Spinal cord (tissue), 10 donors: ENCODE measurements around the gene MB. TPM values are rescaled to one million over a fixed set of nuclear protein-coding genes. Genes with fewer than 3 reads are reported as not detected.

ENCODE experiments used
- DNase-seq, 6 donors: peaks; one replicate each; pipeline versions ENCODE4 v3.0.0 to v3.0.0-alpha.2; 2013 to 2015; ENCODE audit warnings: low spot score in 6 of 6, low read depth in 4 of 6
- H3K27ac ChIP-seq: one replicate; pipeline ENCODE4 v1.5.1; 2013; ENCODE audit warnings: low read depth, low read length, control low read depth
- H3K27me3 ChIP-seq: one replicate; pipeline ENCODE4 v1.6.1; 2013; ENCODE audit warnings: low read length; ENCODE audit not compliant: control insufficient read depth, insufficient read depth
- H3K36me3 ChIP-seq: one replicate; pipeline ENCODE4 v1.6.1; 2013; ENCODE audit warnings: low read length; ENCODE audit not compliant: control insufficient read depth, insufficient read depth
- H3K4me1 ChIP-seq: one replicate; pipeline ENCODE4 v1.6.1; 2013; ENCODE audit warnings: low read length; ENCODE audit not compliant: control insufficient read depth, insufficient read depth
- H3K4me3 ChIP-seq: one replicate; pipeline ENCODE4 v1.5.1; 2013; ENCODE audit warnings: low read depth, low read length, control low read depth
- H3K9me3 ChIP-seq: one replicate; pipeline ENCODE4 v1.6.1; 2013; ENCODE audit warnings: low read length; ENCODE audit not compliant: control insufficient read depth, insufficient read depth
- WGBS: methylation state at CpG from one replicate; pipeline ENCODE4 v1.1.5; 2013; ENCODE audit warnings: missing lambda C conversion rate; ENCODE audit not compliant: insufficient coverage; 5-methylcytosine and 5-hydroxymethylcytosine counted together
- polyA plus RNA-seq, 2 donors: library from polyadenylated mRNA; unstranded; fragments of 120-200 nt; gene quantifications; one replicate each; pipeline ENCODE4 v1.2.1, GENCODE V29; 2013; ENCODE audit not compliant: insufficient read length in 2 of 2
- total RNA-seq, 2 donors: library from RNA; depleted of rRNA in 1 of 2; stranded (reverse); fragments of 120-200 nt in 1 of 2; fragments of >200 nt in 1 of 2; gene quantifications; one replicate each; pipeline versions ENCODE4 v1.2.3 to v1.2.4, GENCODE V29; 2013 to 2014
- donor health status: healthy.

MB gene
- total and polyA plus RNA-seq, 4 donors: 0.41 to 1.8 (median 0.64) TPM

DNA sequence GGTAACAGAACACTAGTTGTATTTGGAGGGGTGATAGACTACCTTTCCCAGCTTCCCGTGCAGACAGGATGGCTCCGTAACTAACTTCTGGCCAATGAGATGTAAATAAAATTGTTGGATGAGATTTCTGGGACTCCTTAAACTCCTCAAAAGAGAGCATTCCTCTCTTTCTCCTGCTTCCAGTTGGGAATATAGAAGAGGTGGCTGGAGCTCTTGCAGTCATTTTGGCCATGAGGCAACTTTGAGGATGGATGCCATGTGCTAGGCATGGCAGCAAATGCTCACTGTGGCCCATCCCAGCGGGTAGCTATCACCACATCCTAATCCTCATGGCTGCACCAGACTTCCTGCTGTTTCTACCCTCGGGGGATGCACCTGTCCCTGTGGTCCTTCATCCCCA lies 7.4 kb downstream of the MB start:
- no peaks in the 10 kb centered on the region for H3K27me3 ChIP-seq
- WGBS: 84% methylated on average over 2 of the region's 4 CpGs
- H3K9me3 ChIP-seq: no peaks in the 10 kb centered on the region
- no peaks in the 10 kb centered on the region for H3K36me3 ChIP-seq
- H3K4me3 ChIP-seq: no peak overlapping the region
- H3K4me1 ChIP-seq: peaks cover 24% of the 10 kb centered on the region
- DNase-seq: no peak
- no peak overlapping the region for H3K27ac ChIP-seq

DNA sequence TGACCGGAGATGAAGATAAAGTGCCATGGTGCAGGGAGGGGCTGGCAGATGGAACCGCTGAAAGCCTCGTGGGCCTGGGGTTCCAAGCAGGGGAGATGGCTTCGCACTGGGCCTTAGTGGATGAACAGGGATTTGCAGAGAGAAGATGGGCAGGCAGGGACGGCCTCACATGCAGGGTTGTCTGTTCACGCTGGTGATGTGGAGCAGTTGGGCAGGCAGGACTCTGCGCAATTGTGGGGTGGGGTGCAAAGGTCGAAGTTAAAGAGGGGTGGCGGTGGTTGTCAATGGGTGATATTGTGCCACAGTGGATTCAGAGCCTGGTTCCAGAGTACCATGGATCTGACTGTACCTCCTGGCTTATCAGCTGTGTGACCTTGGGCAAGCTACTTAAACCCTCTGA lies 7.9 kb downstream of the MB start:
- no peak for DNase-seq
- no peak overlapping the region for H3K27ac ChIP-seq
- no peaks in the 10 kb centered on the region for H3K27me3 ChIP-seq
- peaks cover 28% of the 10 kb centered on the region for H3K4me1 ChIP-seq
- no peaks in the 10 kb centered on the region for H3K9me3 ChIP-seq
- WGBS: 75% methylated on average over 9 of the region's 9 CpGs
- H3K4me3 ChIP-seq: no peak overlapping the region
- no peaks in the 10 kb centered on the region for H3K36me3 ChIP-seq

DNA sequence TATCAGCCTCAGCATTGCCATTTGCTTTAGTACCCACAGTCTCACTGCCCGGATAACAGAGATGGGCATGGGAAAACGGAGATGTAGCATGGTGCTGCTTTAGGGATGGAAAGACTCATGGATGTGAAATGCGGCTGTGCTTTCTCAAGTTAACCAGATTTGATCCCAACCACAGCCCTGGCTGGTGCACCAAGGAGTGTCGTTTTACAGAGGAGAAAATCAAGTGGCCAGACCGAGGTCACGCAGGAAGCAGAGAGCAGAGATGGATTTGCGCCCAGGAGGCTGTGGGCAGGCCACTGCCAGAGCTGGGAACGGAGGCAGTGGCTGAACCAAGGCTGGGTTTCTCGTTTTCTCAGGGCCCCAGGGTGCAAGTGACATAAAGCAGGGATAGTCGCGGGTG lies 9.0 kb downstream of the MB start:
- H3K9me3 ChIP-seq: no peaks in the 10 kb centered on the region
- peaks cover 28% of the 10 kb centered on the region for H3K4me1 ChIP-seq
- no peak overlapping the region for H3K27ac ChIP-seq
- no peak for DNase-seq
- no peaks in the 10 kb centered on the region for H3K27me3 ChIP-seq
- WGBS: 77% methylated on average over 11 of the region's 11 CpGs
- no peak overlapping the region for H3K4me3 ChIP-seq
- no peaks in the 10 kb centered on the region for H3K36me3 ChIP-seq

DNA sequence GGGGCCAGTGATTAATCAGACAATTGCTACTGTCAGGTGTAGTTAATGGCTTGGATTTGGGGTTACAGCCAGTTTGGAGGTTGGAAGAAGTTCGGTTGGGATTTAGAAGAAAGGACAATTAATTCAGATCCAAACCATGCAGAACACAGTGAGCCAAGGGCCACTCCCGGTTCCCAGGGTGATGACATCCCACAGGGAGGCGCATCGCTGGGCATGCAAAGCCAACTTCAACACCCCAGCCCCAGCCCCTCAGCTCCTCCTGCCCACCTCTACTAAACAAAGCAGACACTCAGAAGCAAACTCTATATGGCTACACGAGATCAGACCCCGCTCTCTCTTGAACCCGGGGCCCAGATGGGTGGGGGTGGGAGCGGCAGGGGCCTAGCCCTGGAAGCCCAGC lies 10.2 kb downstream of the MB start:
- WGBS: 69% methylated on average over 7 of the region's 8 CpGs

DNA sequence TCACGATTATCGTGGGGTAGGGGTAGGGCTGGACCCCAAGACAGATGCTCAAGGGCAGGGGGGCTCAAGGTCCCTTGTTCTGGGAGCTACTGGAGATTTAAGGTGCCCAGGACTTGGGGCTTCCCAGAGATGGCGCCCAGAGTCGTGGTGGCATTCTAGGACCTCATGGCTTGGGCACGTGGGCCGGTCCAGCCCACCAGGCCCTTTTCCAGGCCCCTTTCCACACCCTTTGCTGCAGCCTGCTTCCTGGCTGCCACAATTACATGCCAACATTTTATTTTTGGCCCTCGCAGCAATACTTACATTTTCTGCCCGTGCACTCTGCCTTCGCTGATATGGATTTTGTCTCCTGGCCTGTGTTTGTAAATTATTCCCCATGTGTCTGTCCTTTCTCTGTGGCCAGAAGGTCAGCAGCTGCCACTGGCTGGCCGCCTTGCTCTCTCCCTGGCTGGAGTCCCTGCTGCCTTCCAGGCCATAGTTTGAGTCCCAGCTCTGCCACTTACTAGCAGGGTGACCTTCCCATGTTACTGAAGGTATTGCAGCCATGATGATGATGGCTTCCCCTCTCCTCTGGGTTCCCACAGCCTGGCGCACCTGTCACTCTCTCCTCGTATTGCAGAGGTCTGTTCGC lies 11.2 kb downstream of the MB start:
- Histone ChIP-seq H3K27ac (peak overlapping the region; percentile 83), H3K36me3 (no peaks in the 10 kb centered on the region), H3K9me3 (no peaks in the 10 kb centered on the region), H3K4me1 (peaks cover 28% of the 10 kb centered on the region), H3K4me3 (no peak overlapping the region), H3K27me3 (no peaks in the 10 kb centered on the region)
- DNase-seq: peak in 1 of 6 donors; percentile 44
- WGBS: 62% methylated on average over 13 of the region's 13 CpGs

More for the DNA sequence above, 10.2 kb downstream of the MB start:
- Histone ChIP-seq H3K9me3 (no peaks in the 10 kb centered on the region), H3K27ac (no peak overlapping the region), H3K4me1 (peaks cover 28% of the 10 kb centered on the region), H3K36me3 (no peaks in the 10 kb centered on the region), H3K4me3 (no peak overlapping the region), H3K27me3 (no peaks in the 10 kb centered on the region)
- DNase-seq: no peak

DNA sequence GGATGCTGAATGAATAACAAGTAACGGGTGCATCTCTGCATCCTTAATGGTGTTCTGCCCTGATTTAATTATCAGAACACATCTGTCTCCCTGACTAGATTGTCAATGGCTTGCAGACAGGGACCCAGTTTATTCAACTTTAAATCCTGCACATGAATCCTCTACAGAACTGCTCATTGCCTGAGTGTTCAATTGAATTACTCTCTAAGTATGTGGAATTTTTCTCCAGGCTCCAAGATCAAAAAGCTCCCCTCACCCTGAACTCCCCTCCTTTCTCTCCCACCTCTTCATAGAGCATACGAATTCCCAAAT lies 11.8 kb downstream of the MB start:
- 40% methylated on average over 2 of the region's 2 CpGs for WGBS
- Histone ChIP-seq H3K4me3 (no peak overlapping the region), H3K4me1 (peaks cover 28% of the 10 kb centered on the region), H3K36me3 (no peaks in the 10 kb centered on the region), H3K9me3 (no peaks in the 10 kb centered on the region), H3K27ac (peak overlapping the region; percentile 83), H3K27me3 (no peaks in the 10 kb centered on the region)
- DNase-seq: peak in 3 of 6 donors; percentile 42 to 93 (median 68)

DNA sequence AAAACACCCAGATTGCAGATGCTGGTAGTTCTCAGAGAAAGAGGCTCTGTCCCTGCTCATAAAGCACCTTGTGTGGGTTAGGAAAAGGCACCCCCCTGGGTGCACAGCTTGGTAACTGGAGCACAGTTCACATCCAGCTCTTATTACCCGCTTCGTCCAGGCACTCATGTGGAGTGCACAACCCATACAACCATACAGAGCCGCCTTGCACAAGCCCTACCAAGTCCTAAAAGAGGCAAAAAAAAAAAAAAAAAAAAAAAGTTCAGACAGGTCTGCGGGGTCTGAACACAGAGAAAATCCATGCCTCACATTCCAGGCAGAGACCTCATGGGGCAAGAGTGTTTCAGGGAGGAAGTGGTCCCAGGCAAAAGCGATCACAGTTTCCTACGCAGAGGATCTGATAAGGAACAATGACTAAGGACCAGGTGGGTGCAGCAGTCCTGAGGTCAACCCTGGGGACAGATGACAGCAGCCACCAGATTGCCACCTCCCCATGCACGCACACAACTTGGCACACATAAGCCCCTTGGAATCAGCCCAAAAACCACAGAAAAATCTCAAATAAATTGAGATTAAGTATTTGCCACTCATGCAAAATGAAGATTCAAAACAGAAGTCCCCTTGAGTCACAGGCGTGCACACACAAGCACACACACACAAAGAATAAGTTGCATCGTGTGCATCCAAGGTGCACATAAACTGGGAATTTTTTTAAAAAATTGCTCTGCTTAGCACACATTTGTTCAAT lies 12.3 kb downstream of the MB start:
- WGBS: 55% methylated on average over 2 of the region's 9 CpGs
- Histone ChIP-seq H3K36me3 (no peaks in the 10 kb centered on the region), H3K27me3 (no peaks in the 10 kb centered on the region), H3K4me1 (peaks cover 28% of the 10 kb centered on the region), H3K9me3 (no peaks in the 10 kb centered on the region), H3K4me3 (no peak overlapping the region), H3K27ac (peak overlapping the region; percentile 47)
- peak in 2 of 6 donors; percentile 40 to 57 for DNase-seq

DNA sequence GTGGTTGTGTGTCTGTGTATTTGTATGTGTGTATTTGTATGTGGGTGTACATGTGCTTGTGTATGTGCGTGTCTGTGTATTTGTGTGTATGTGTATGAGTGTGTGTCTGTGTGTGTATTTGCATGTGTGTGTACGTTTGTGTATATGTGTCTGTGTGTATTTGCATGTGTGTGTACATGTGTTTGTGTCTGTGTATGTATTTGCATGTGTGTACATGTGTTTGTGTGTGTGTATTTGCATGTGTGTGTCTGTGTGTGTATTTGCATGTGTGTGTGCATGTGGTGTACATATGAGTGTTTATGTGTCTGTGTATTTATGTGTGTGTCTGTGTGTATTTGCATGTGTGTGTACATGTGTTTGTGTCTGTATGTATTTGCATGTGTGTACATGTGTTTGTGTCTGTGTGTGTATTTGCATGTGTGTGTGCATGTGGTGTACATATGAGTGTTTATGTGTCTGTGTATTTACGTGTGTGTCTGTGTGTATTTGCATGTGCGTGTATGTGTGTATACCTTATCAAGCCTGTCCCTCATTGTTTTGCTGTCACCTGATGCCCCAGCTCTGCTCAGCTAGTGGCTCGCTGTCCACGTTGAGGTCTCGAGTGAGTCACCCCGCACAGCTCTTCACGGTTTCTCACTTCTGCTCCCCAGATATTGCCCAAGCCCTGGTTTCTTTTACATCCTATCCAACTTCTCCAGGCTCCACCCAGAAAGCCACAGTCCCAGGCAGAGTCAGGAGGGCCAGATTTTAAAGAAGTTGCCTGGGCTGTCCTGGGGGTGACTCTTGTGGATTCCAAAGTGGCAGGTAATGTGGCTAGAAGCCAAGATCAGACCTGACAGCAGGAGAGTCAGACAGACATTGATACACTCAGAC lies 15.2 kb downstream of the MB start:
- Histone ChIP-seq H3K9me3 (no peaks in the 10 kb centered on the region), H3K4me3 (no peak overlapping the region), H3K36me3 (no peaks in the 10 kb centered on the region), H3K27ac (no peak overlapping the region), H3K27me3 (no peaks in the 10 kb centered on the region), H3K4me1 (peaks cover 24% of the 10 kb centered on the region)
- 83% methylated on average over 8 of the region's 9 CpGs for whole genome bisulfite sequencing
- DNase-seq: no peak

DNA sequence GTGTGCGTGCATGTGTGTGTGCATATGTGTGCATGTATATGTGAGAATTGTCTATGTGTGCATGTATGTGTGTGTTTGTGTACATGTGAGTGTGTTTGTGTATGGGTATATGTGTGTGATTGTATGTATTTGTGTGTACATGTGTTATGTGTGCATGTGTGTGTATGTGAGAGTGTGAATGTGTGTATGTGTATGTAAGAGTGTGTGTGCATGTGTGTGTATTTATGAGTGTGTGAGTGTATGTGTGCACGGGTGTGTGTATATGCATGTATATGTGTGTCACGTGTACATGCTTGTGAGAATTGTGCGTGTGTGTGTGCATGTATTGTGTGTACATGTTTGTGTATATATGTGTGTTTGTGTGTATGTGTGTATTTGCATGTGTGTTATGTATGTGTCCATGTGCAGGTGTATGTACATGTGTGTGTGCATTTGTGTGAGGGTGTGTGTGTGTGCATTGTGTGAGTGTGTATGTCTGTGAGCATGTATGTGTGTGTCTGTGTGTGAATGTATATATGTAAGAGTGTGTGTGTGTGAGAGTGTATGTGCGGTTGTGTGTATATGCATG lies 16.0 kb downstream of the MB start:
- Histone ChIP-seq H3K27ac (no peak overlapping the region), H3K4me1 (peaks cover 15% of the 10 kb centered on the region), H3K9me3 (no peaks in the 10 kb centered on the region), H3K36me3 (no peaks in the 10 kb centered on the region), H3K4me3 (no peak overlapping the region), H3K27me3 (no peaks in the 10 kb centered on the region)
- WGBS: 97% methylated on average over 5 of the region's 5 CpGs
- DNase-seq: no peak
